ENCODE results near the gene GABARAPL2. TPM values are rescaled to one million over a fixed set of nuclear protein-coding genes. Genes with fewer than 3 reads are reported as not detected.

Gene GABARAPL2
- total RNA-seq, 2 experiments from 2014 or later, result 63.3 to 66.8 TPM

- H3K4me3 Mint-ChIP-seq, result no peak overlapping the region
- H3K36me3 Mint-ChIP-seq (ENCODE audit: low read depth), result peaks cover 47% of the 10 kb centered on the region
- no peaks in the 10 kb centered on the region for H3K27me3 Mint-ChIP-seq (ENCODE audit: low read depth)
- CTCF ChIA-PET, result no interaction called here
- intact Hi-C loops (cut with micrococcal nuclease), result no loop called here
- no peak for DNase-seq
- peaks cover 8% of the 10 kb centered on the region for H3K9me3 Mint-ChIP-seq
- no peak overlapping the region for H3K27ac Mint-ChIP-seq
- peaks cover 2% of the 10 kb centered on the region for H3K4me1 Mint-ChIP-seq (ENCODE audit: low read depth)
Measured at GRCh38 chr16:75603241-75603640, 37.1 kb downstream of the GABARAPL2 start.

DNA sequence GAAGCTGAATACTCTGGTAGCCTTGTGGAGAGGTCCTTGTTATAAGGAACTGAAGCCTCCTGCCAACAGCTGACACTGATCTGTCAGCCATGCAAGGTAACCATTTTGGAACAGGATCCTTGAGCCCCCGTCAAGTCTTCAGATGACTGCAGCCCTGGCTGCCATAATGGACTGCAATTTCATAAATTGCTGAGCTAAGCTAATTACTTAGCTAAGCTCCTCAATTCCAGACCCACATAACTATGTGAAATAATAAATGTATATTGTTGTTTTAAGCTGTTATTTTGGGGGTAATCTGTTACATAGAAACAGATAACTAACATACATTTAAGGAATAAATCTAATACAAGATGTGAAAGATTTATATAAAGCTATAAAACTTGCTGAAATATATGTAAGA is 40.3 kb downstream of the GABARAPL2 start:
- CTCF ChIA-PET, result interaction anchor here (0.5 to 1.0 kb wide), 3 partner anchors 12 to 31 kb away, joined by 3 to 5 read pairs (median 3); no protein-coding TSS in a partner anchor
- Mint-ChIP-seq H3K4me1 (ENCODE audit: low read depth) (peaks cover 5% of the 10 kb centered on the region), H3K9me3 (peaks cover 8% of the 10 kb centered on the region), H3K27me3 (ENCODE audit: low read depth) (no peaks in the 10 kb centered on the region), H3K4me3 (no peak overlapping the region), H3K27ac (no peak overlapping the region), H3K36me3 (ENCODE audit: low read depth) (peaks cover 35% of the 10 kb centered on the region)
- DNase-seq, result no peak
- intact Hi-C loops (cut with micrococcal nuclease), result no loop called here

DNA sequence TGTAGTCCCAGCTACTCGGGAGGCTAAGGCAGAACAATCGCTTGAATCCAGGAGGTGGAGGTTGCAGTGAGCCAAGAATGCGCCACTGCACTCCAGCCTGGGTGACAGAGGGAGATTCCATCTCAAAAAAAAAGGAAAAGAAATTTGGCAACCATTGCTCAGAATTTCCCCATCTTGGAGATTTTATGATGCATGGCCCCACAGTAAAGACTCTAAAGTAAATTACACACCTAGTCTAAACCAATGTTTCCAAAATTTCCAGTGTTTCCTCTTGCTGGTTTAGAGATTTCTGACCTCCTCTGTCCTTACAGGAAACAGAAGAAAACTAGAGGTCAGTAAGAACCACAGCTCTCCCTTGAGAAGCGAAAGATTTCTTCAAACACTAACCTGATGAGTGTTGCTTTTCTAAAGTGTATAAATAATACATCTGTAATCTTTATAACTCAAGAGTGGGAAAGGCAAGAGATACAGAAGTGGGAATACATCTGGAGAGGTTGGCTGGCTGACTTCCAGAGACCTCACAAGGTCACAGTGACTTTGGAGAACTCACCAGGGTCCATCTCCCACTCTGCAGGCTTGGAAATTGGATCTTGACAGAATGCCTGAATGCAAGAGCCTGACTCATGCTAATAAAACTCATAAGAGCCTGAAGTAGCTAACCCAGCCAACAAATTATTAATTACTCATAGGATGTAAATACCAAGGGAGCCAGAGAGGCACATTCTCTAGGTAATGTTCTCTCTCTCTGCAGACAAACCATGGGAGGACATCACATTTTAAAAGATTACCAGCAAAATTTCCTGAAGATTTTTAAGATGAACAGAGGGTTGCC is 48.1 kb downstream of the GABARAPL2 start:
- H3K9me3 Mint-ChIP-seq, result no peaks in the 10 kb centered on the region
- H3K27me3 Mint-ChIP-seq (ENCODE audit: low read depth), result no peaks in the 10 kb centered on the region
- H3K36me3 Mint-ChIP-seq (ENCODE audit: low read depth), result peaks cover 50% of the 10 kb centered on the region
- H3K4me3 Mint-ChIP-seq, result no peak overlapping the region
- peaks cover 21% of the 10 kb centered on the region for H3K4me1 Mint-ChIP-seq (ENCODE audit: low read depth)
- H3K27ac Mint-ChIP-seq, result no peak overlapping the region
- CTCF ChIA-PET, result no interaction called here
- intact Hi-C loops (cut with micrococcal nuclease), result no loop called here
- no peak for DNase-seq

- Mint-ChIP-seq H3K4me3 (no peak overlapping the region), H3K9me3 (no peaks in the 10 kb centered on the region), H3K27ac (no peak overlapping the region), H3K4me1 (ENCODE audit: low read depth) (peaks cover 23% of the 10 kb centered on the region), H3K36me3 (ENCODE audit: low read depth) (peaks cover 55% of the 10 kb centered on the region), H3K27me3 (ENCODE audit: low read depth) (no peaks in the 10 kb centered on the region)
- DNase-seq, result no peak
- CTCF ChIA-PET, result interaction anchor here (0.7 to 1.4 kb wide), 2 partner anchors 60 to 88 kb away, joined by 3 to 5 read pairs; partner anchors contain the start of gene TMEM231
- intact Hi-C loops (cut with micrococcal nuclease), result loop anchor here (1.0 kb wide), 1 partner anchor 236 kb away; no protein-coding TSS in a partner anchor
Measured at GRCh38 chr16:75615619-75616018, 49.4 kb downstream of the GABARAPL2 start.

- Mint-ChIP-seq H3K4me1 (ENCODE audit: low read depth) (peaks cover 33% of the 10 kb centered on the region), H3K27me3 (ENCODE audit: low read depth) (no peaks in the 10 kb centered on the region), H3K4me3 (no peak overlapping the region), H3K36me3 (ENCODE audit: low read depth) (peaks cover 61% of the 10 kb centered on the region), H3K9me3 (no peaks in the 10 kb centered on the region), H3K27ac (peak overlapping the region; percentile 6)
- CTCF ChIA-PET, result no interaction called here
- DNase-seq, result peak; percentile 24
- intact Hi-C loops (cut with micrococcal nuclease), result loop anchor here (1.0 kb wide), 2 partner anchors 99 to 237 kb away; no protein-coding TSS in a partner anchor
Measured at GRCh38 chr16:75616521-75617010, 50.4 kb downstream of the GABARAPL2 start.

- DNase-seq, result no peak
- Mint-ChIP-seq H3K27ac (peak overlapping the region; percentile 6), H3K4me3 (no peak overlapping the region), H3K36me3 (ENCODE audit: low read depth) (peaks cover 61% of the 10 kb centered on the region), H3K4me1 (ENCODE audit: low read depth) (peaks cover 38% of the 10 kb centered on the region), H3K9me3 (no peaks in the 10 kb centered on the region), H3K27me3 (ENCODE audit: low read depth) (no peaks in the 10 kb centered on the region)
- CTCF ChIA-PET, result no interaction called here
- intact Hi-C loops (cut with micrococcal nuclease), result loop anchor here (1.0 kb wide), 1 partner anchor 100 kb away; no protein-coding TSS in a partner anchor
Measured at GRCh38 chr16:75617121-75617520, 50.9 kb downstream of the GABARAPL2 start.

DNA sequence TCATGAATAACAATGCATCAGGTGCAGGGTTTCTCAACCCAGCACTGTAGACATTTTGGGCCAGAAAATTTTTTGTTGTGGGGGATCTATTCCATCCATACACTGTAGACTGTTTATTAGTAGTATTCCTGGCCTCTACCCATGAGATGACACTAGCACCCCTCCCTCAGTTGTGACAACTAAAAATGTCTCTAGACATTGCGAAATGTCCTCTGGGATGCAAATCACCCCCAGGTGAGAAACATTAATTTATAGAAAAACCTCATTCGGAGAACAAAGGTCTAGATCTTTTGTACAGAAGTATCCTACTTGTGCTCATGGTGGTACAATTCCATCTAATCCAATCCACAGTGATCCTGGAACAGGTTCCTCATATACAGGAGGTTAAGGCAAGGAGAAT is 52.6 kb downstream of the GABARAPL2 start:
- DNase-seq, result no peak
- Mint-ChIP-seq H3K27me3 (ENCODE audit: low read depth) (no peaks in the 10 kb centered on the region), H3K9me3 (no peaks in the 10 kb centered on the region), H3K36me3 (ENCODE audit: low read depth) (peaks cover 49% of the 10 kb centered on the region), H3K4me1 (ENCODE audit: low read depth) (peaks cover 40% of the 10 kb centered on the region), H3K4me3 (no peak overlapping the region), H3K27ac (no peak overlapping the region)
- CTCF ChIA-PET, result interaction anchor here (1.1 to 1.6 kb wide), 3 partner anchors 12 to 146 kb away, joined by 4 to 5 read pairs (median 4); no protein-coding TSS in a partner anchor
- intact Hi-C loops (cut with micrococcal nuclease), result no loop called here

DNA sequence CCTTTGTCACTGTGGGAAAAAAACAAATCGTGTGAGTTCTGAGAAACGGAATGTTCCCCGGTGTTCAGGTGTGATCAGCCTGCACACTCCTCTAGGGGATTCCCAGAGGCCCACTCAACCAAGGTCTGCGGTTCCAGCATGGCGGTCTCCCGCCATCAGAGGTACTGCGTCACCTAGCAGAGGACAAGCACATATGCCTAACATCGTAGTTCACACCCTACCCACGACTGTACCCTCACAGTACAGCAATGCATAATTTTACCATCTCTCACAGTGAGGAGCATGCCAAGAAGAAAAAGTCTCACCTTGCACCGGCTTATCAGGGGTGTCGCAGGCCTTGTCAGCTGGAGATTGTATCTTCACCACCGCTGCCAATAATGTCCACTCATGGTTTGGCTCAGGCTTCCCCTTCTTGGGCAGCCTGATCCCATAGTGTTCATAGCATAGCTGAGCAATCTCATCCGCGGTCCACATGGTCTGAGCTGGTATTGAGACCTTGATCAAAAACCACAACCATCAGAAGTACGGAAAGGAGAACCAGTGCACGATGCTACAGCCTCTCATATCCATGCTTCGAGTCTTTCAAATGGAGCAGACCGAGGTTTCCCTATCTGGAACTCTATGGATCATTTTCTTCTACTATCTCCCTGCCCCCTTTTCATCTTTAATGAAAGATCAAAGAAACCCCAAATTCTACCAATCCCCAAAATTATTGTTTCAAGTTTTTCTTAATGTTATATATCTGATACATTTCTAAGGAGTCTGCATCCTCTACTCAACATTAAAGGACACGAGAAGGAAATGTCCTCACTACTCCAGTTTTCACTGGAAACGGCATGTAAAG is 54.4 kb downstream of the GABARAPL2 start:
- DNase-seq, result no peak
- intact Hi-C loops (cut with micrococcal nuclease), result loop anchor here (1.0 to 10.0 kb wide), 2 partner anchors 421 to 916 kb away; partner anchors contain the start of gene MLKL
- Mint-ChIP-seq H3K9me3 (no peaks in the 10 kb centered on the region), H3K4me3 (no peak overlapping the region), H3K36me3 (ENCODE audit: low read depth) (peaks cover 39% of the 10 kb centered on the region), H3K27ac (no peak overlapping the region), H3K4me1 (ENCODE audit: low read depth) (peaks cover 42% of the 10 kb centered on the region), H3K27me3 (ENCODE audit: low read depth) (no peaks in the 10 kb centered on the region)
- CTCF ChIA-PET, result interaction anchor here (0.6 to 2.8 kb wide), 6 partner anchors 8 to 1009 kb away, joined by 3 to 12 read pairs (median 4); partner anchors contain the start of gene GABARAPL2

DNA sequence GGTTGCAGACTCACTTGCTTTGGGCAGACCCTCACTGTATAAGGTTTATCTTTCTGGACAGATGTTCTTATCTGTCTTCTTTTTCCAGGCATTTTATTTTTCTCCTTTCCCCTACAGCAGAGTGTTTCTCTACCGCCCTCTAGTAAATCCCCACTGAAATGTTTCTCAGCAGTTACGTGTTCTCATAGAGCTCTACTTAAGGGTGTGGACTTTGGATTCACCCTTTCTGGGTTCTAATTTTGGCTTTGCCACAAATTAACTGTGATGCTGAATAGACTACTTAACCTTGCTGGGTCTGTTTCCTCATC is 54.9 kb downstream of the GABARAPL2 start:
- Mint-ChIP-seq H3K27me3 (ENCODE audit: low read depth) (no peaks in the 10 kb centered on the region), H3K36me3 (ENCODE audit: low read depth) (peaks cover 39% of the 10 kb centered on the region), H3K27ac (peak overlapping the region; percentile 95), H3K4me3 (peak overlapping the region; percentile 95), H3K4me1 (ENCODE audit: low read depth) (peaks cover 42% of the 10 kb centered on the region), H3K9me3 (no peaks in the 10 kb centered on the region)
- CTCF ChIA-PET, result interaction anchor here (0.7 to 2.8 kb wide), 13 partner anchors 9 to 422 kb away, joined by 3 to 12 read pairs (median 5); partner anchors contain the start of genes GABARAPL2, KARS1 and TERF2IP
- DNase-seq, result no peak
- intact Hi-C loops (cut with micrococcal nuclease), result loop anchor here (1.0 to 10.0 kb wide), 2 partner anchors 422 to 916 kb away; partner anchors contain the start of gene MLKL

DNA sequence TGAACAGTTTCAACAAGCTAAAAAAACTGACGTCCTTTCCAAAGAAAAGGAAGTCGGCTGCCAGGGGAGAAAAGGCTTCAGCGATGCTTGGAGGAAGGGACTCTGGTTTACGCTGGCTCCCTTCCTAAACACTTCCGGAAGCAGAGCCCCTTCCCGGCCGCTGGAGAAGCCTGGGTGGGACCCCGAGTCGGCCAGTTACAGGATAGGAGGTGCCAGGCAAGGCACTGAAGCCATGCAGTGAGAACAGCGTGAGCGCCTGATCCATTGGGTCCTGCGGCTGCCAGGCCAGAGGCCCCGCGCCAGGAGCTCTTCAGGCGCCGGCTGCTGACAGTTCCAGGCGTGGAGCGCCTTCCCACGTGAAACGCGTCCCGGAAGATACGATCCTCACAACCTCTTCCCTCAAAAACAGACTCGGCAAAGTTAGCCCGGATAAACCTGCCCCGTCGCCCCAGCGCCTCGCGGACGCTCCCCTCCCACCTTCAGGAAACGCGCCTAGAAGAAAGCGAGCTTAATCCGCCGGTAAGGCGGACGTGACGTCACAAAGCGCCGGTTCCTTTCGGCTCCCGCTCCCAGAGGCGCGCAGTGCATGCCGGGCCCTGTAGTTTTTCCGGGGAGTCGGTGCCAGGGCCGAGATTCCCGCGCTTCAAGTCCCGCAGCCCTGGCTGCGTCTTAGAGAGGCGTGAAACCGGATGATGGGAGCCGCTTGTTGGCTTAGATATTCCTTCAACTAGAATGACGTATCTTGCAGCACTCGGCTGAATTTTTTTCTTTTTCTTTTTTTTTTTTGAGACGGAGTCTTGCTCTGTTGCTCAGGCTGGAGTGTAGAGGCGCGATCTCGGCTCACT is 56.8 kb downstream of the GABARAPL2 start, which contains the start of gene ADAT1:
ADAT1 (minus strand) TSS at position 521 of the 845 bp plus-strand sequence. CDS start 2,482 bp downstream, outside the sequence.
- peak; percentile 99 for DNase-seq
- CTCF ChIA-PET, result interaction anchor here (0.8 to 2.8 kb wide), 7 partner anchors 22 to 424 kb away, joined by 3 to 12 read pairs (median 4); partner anchors contain the start of genes GABARAPL2, KARS1 and TERF2IP
- peak within 1 kb of the TSS; percentile 95 for H3K4me3 Mint-ChIP-seq
- H3K4me1 Mint-ChIP-seq (ENCODE audit: low read depth), result peaks cover 39% of the 10 kb centered on the region
- no peaks in the 10 kb centered on the region for H3K9me3 Mint-ChIP-seq
- intact Hi-C loops (cut with micrococcal nuclease), result loop anchor here (1.0 to 10.0 kb wide), 13 partner anchors 24 to 1567 kb away; partner anchors contain the start of genes CFDP1, KARS1, MLKL and PSMD7
- peaks cover 45% of the 10 kb centered on the region for H3K36me3 Mint-ChIP-seq (ENCODE audit: low read depth)
- H3K27me3 Mint-ChIP-seq (ENCODE audit: low read depth), result no peaks in the 10 kb centered on the region
- H3K27ac Mint-ChIP-seq, result peak within 1 kb of the TSS; percentile 95

DNA sequence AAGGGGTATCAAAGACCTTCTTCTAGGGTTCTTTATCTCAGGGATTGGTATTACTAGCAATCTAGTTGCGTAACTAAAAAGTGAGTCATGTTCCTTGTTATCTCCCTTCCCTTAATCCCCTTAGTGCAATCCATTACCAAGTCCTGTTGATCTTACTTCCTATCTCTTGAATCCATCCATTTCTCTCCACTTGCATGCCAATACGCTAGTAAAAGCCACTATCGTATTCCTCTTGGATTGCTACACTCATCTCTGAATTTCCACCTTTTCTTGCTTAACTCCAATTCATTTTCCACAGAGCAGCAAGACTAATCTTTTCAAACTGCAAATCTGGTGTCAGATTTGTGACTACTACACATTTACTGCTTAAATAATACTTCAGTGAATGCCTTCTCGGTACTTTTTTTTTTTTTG is 58.7 kb downstream of the GABARAPL2 start:
- no peaks in the 10 kb centered on the region for H3K9me3 Mint-ChIP-seq
- H3K4me3 Mint-ChIP-seq, result no peak overlapping the region
- H3K4me1 Mint-ChIP-seq (ENCODE audit: low read depth), result peaks cover 49% of the 10 kb centered on the region
- DNase-seq, result no peak
- intact Hi-C loops (cut with micrococcal nuclease), result loop anchor here (10.0 kb wide), 1 partner anchor 920 kb away; the partner anchor contains the start of gene MLKL
- H3K36me3 Mint-ChIP-seq (ENCODE audit: low read depth), result peaks cover 51% of the 10 kb centered on the region
- no peak overlapping the region for H3K27ac Mint-ChIP-seq
- no peaks in the 10 kb centered on the region for H3K27me3 Mint-ChIP-seq (ENCODE audit: low read depth)
- CTCF ChIA-PET, result no interaction called here
